WTC11 (cell line): Measurements from ENCODE around the gene WBP1L. TPM values are rescaled to one million over a fixed set of nuclear protein-coding genes. Genes with fewer than 3 reads are reported as not detected.
A peak's percentile ranks its signal among the peaks of the same experiment; 100 is the strongest.

Experiments
- ATAC-seq: fragments of 200-7000 bp; cut with Tn5 transposase; 2 replicates; pipeline ENCODE4 v1.10.0; 2021; ENCODE audit warnings: mild to moderate bottlenecking, moderate library complexity
- Bru-seq: library from RNA; stranded (reverse); fragments of 400-500 nt; gene quantifications from one replicate; lab custom pipeline; 2021; lab: Mats Ljungman, UMichigan
- CTCF ChIA-PET: fragments of 300-600 bp; sonication (Branson Sonifier 250); formaldehyde crosslinking; loops from one replicate; lab custom pipeline; 2021; ENCODE audit warnings: antibody characterized with exemption; lab: Charles Lee
- POLR2A ChIA-PET: fragments of 350-600 bp; sonication (Branson Sonifier 250); formaldehyde crosslinking; loops from one replicate; lab custom pipeline; 2021; ENCODE audit warnings: antibody characterized with exemption; lab: Charles Lee
- DNase-seq: peaks from one replicate; pipeline ENCODE4 v3.0.0; 2021; ENCODE audit warnings: low spot score
- H3K27ac Mint-ChIP-seq: 2 replicates; pipeline ENCODE4 v1.8.0; 2021; ENCODE audit warnings: mixed read lengths
- H3K27me3 Mint-ChIP-seq: 2 replicates; pipeline ENCODE4 v1.8.0; 2021; ENCODE audit warnings: low read depth, mild to moderate bottlenecking, moderate library complexity, mixed read lengths
- H3K36me3 Mint-ChIP-seq: 2 replicates; pipeline ENCODE4 v1.8.0; 2021; ENCODE audit warnings: mixed read lengths
- H3K4me1 Mint-ChIP-seq: 2 replicates; pipeline ENCODE4 v1.8.0; 2022; ENCODE audit warnings: mixed read lengths
- H3K4me3 Mint-ChIP-seq: 2 replicates; pipeline ENCODE4 v1.8.0; 2021; ENCODE audit warnings: mild to moderate bottlenecking, moderate library complexity, mixed read lengths
- H3K9me3 Mint-ChIP-seq: 2 replicates; pipeline ENCODE4 v1.8.0; 2021; ENCODE audit warnings: mixed read lengths
- ARID4B ChIP-seq: sonication (generic); formaldehyde crosslinking; IDR thresholded peaks from 2 replicates; pipeline ENCODE4 v1.8.0; 2023; ENCODE audit warnings: missing genetic modification reagents, mild to moderate bottlenecking, borderline replicate concordance
- ATF1 ChIP-seq: sonication (generic); formaldehyde crosslinking; IDR thresholded peaks from 2 replicates; pipeline ENCODE4 v1.8.1; 2023; ENCODE audit warnings: mild to moderate bottlenecking, moderate library complexity, missing genetic modification reagents
- CBFB ChIP-seq: sonication (generic); formaldehyde crosslinking; IDR thresholded peaks from 2 replicates; pipeline ENCODE4 v1.8.1; 2022; ENCODE audit warnings: mild to moderate bottlenecking, low read depth, missing genetic modification reagents
- CREB1 ChIP-seq: sonication (generic); formaldehyde crosslinking; IDR thresholded peaks from 2 replicates; pipeline ENCODE4 v1.8.0; 2023; ENCODE audit warnings: mild to moderate bottlenecking, missing genetic modification reagents
- CTCF ChIP-seq: fragments of 200-600 bp; IDR thresholded peaks from 2 replicates; pipeline ENCODE4 v1.8.0; 2022; ENCODE audit warnings: antibody characterized with exemption
- E2F4 ChIP-seq: sonication (generic); formaldehyde crosslinking; IDR thresholded peaks from 2 replicates; pipeline ENCODE4 v1.8.1; 2022; ENCODE audit warnings: low read depth, mild to moderate bottlenecking, moderate library complexity, missing genetic modification reagents, borderline replicate concordance
- E2F5 ChIP-seq: sonication (generic); formaldehyde crosslinking; IDR thresholded peaks from 2 replicates; pipeline ENCODE4 v1.8.1; 2022; ENCODE audit warnings: mild to moderate bottlenecking, moderate library complexity, missing genetic modification reagents
- ETV6 ChIP-seq: sonication (generic); formaldehyde crosslinking; IDR thresholded peaks from 2 replicates; pipeline ENCODE4 v1.8.1; 2022; ENCODE audit warnings: mild to moderate bottlenecking, missing genetic modification reagents
- FOXP1 ChIP-seq: sonication (generic); formaldehyde crosslinking; IDR thresholded peaks from 2 replicates; pipeline ENCODE4 v1.8.0; 2022; ENCODE audit warnings: missing genetic modification reagents, mild to moderate bottlenecking, moderate library complexity, borderline replicate concordance
- GABPB1 ChIP-seq: sonication (generic); formaldehyde crosslinking; IDR thresholded peaks from 2 replicates; pipeline ENCODE4 v1.8.1; 2023; ENCODE audit warnings: mild to moderate bottlenecking, missing genetic modification reagents
- IRF1 ChIP-seq: sonication (generic); formaldehyde crosslinking; IDR thresholded peaks from 2 replicates; pipeline ENCODE4 v1.8.0; 2023; ENCODE audit warnings: missing genetic modification reagents
- IRF2 ChIP-seq: sonication (generic); formaldehyde crosslinking; IDR thresholded peaks from 2 replicates; pipeline ENCODE4 v1.8.0; 2022; ENCODE audit warnings: low read depth, missing genetic modification reagents, borderline replicate concordance
- MYBL2 ChIP-seq: sonication (generic); formaldehyde crosslinking; IDR thresholded peaks from 2 replicates; pipeline ENCODE4 v1.8.1; 2023; ENCODE audit warnings: mild to moderate bottlenecking, moderate library complexity, missing genetic modification reagents
- NFE2L1 ChIP-seq: sonication (generic); formaldehyde crosslinking; IDR thresholded peaks from 2 replicates; pipeline ENCODE4 v1.8.1; 2023; ENCODE audit warnings: missing genetic modification reagents
- NFYB ChIP-seq: sonication (generic); formaldehyde crosslinking; conservative IDR thresholded peaks from 2 replicates; pipeline ENCODE4 v1.8.0; 2022; ENCODE audit warnings: low read depth, missing genetic modification reagents
- PREB ChIP-seq: sonication (generic); formaldehyde crosslinking; IDR thresholded peaks from 2 replicates; pipeline ENCODE4 v1.8.1; 2022; ENCODE audit warnings: mild to moderate bottlenecking, missing genetic modification reagents, moderate library complexity, borderline replicate concordance
- RORB ChIP-seq: fragments of 250-450 bp; sonication (Bioruptor Pico); IDR thresholded peaks from 2 replicates; pipeline ENCODE4 v1.9.0; 2021; ENCODE audit warnings: mild to moderate bottlenecking
- SP1 ChIP-seq: sonication (generic); formaldehyde crosslinking; conservative IDR thresholded peaks from 2 replicates; pipeline ENCODE4 v1.8.1; 2022; ENCODE audit warnings: missing genetic modification reagents
- TCF7 ChIP-seq: sonication (generic); formaldehyde crosslinking; IDR thresholded peaks from 2 replicates; pipeline ENCODE4 v1.8.0; 2022; ENCODE audit warnings: mild to moderate bottlenecking, low read depth, missing genetic modification reagents, moderate library complexity
- TP53 ChIP-seq: sonication (generic); formaldehyde crosslinking; IDR thresholded peaks from 2 replicates; pipeline ENCODE4 v1.8.1; 2023; ENCODE audit warnings: mild to moderate bottlenecking, missing genetic modification reagents
- ZBTB43 ChIP-seq: sonication (generic); formaldehyde crosslinking; IDR thresholded peaks from 2 replicates; pipeline ENCODE4 v1.8.1; 2023; ENCODE audit warnings: mild to moderate bottlenecking, missing genetic modification reagents
- ZNF232 ChIP-seq: sonication (generic); formaldehyde crosslinking; IDR thresholded peaks from 2 replicates; pipeline ENCODE4 v1.8.0; 2022; ENCODE audit warnings: mild to moderate bottlenecking, missing genetic modification reagents
- ZNF263 ChIP-seq: sonication (generic); formaldehyde crosslinking; IDR thresholded peaks from 2 replicates; pipeline ENCODE4 v1.8.1; 2022; ENCODE audit warnings: low read depth, mild to moderate bottlenecking, moderate library complexity, missing genetic modification reagents
- ZNF416 ChIP-seq: fragments of 250-450 bp; sonication (Bioruptor Pico); IDR thresholded peaks from 2 replicates; pipeline ENCODE4 v1.9.0; 2021; ENCODE audit warnings: mild to moderate bottlenecking, inconsistent platforms
- long read RNA-seq, 3 experiments: library from RNA in 1 of 3; library from capped mRNA in 1 of 3; library from polyadenylated mRNA in 1 of 3; unstranded in 2 of 3; stranded (forward) in 1 of 3; transcript quantifications; one replicate each; pipeline ENCODE4 v2.0.0, GENCODE V29; 2021
- total RNA-seq: library from RNA; stranded (reverse); gene quantifications from 3 replicates; pipeline ENCODE4 v1.2.3, GENCODE V29; 2021

WBP1L gene
- total RNA-seq: 25.9 to 26.8 TPM (median 26.4 TPM) in 3 replicates
- Bru-seq, nascent RNA: percentile 60 among the genes with signal in this experiment
- long read RNA-seq, experiment 1, transcript WBP1L-203 (4 exons, 1,428 nt): major isoform, 54 of 74 reads
- long read RNA-seq, experiment 1, partial matches to known transcripts: 2 of 74 reads
- long read RNA-seq, experiment 1, other reads (novel, unspliced or antisense): 18 of 74 reads
- long read RNA-seq, experiment 2, partial matches to known transcripts: 24 of 29 reads
- long read RNA-seq, experiment 2, other reads (novel, unspliced or antisense): 1 of 29 reads
- long read RNA-seq, experiment 3, partial matches to known transcripts: 0 of 1 reads
- long read RNA-seq, experiment 3, other reads (novel, unspliced or antisense): 1 of 1 reads

- H3K9me3 Mint-ChIP-seq: no peaks in the 10 kb centered on the region
- peaks cover 12% of the 10 kb centered on the region for H3K27me3 Mint-ChIP-seq
- CTCF ChIA-PET: interaction anchor here (0.7 to 1.7 kb wide), 8 partner anchors 9 to 574 kb away, joined by 3 to 11 read pairs (median 4); partner anchors contain the start of genes ARL3 and SFXN2
- POLR2A ChIA-PET: interaction anchor here (0.6 to 1.6 kb wide), 4 partner anchors 30 to 663 kb away, joined by 3 to 7 read pairs (median 4); partner anchors contain the start of genes ARL3 and SFXN2
- H3K4me1 Mint-ChIP-seq: peaks cover 45% of the 10 kb centered on the region
- DNase-seq (peak; percentile 93), ATAC-seq (peak; percentile 96)
- H3K27ac Mint-ChIP-seq: peak within 1 kb of the TSS; percentile 82
- no peaks in the 10 kb centered on the region for H3K36me3 Mint-ChIP-seq
- H3K4me3 Mint-ChIP-seq: peak within 1 kb of the TSS; percentile 98
- TF ChIP-seq NFE2L1 (CRISPR knock-in tag): 0 out of 2 replicates have a peak, but pooled peaks have one; percentile 75
- no peak for TF ChIP-seq CREB1 (CRISPR knock-in tag)
- no peak for TF ChIP-seq E2F4 (CRISPR knock-in tag)
- TF ChIP-seq NFYB (CRISPR knock-in tag): peak; percentile 91
- TF ChIP-seq CBFB (CRISPR knock-in tag): no peak
- no peak for TF ChIP-seq E2F5
- TF ChIP-seq ZBTB43 (CRISPR knock-in tag): no peak
- TF ChIP-seq TP53 (CRISPR knock-in tag): no peak
- no peak for TF ChIP-seq ZNF232 (CRISPR knock-in tag)
- TF ChIP-seq IRF1 (CRISPR knock-in tag): no peak
- TF ChIP-seq SP1 (CRISPR knock-in tag): peak; percentile 90
- peak; percentile 78; the same call in 1 of the 2 replicates for TF ChIP-seq ZNF416
- TF ChIP-seq ZNF263 (CRISPR knock-in tag): peak; percentile 92
- peak; percentile 91 for TF ChIP-seq ETV6 (CRISPR knock-in tag)
- TF ChIP-seq TCF7 (CRISPR knock-in tag): peak; percentile 64; the same call in 1 of the 2 replicates
- TF ChIP-seq GABPB1 (CRISPR knock-in tag): peak; percentile 45; the same call in 1 of the 2 replicates
- TF ChIP-seq CTCF: no peak
- TF ChIP-seq PREB (CRISPR knock-in tag): no peak
- no peak; the same call in 1 of the 2 replicates for TF ChIP-seq ARID4B (CRISPR knock-in tag)
- no peak for TF ChIP-seq ATF1 (CRISPR knock-in tag)
- TF ChIP-seq IRF2 (CRISPR knock-in tag): no peak; the same call in 1 of the 2 replicates
- peak; percentile 82 for TF ChIP-seq FOXP1
- no peak for TF ChIP-seq RORB (CRISPR knock-in tag)
- 0 out of 2 replicates have a peak, but pooled peaks have one; percentile 43 for TF ChIP-seq MYBL2 (CRISPR knock-in tag)
Measured at GRCh38 chr10:102743588-102744373, at the start of gene WBP1L. Gene WBP1L, plus strand, starts transcription at chr10:102743948. Its CDS starts 106 bp downstream, at chr10:102744054.
